HEK293 (cell line): ENCODE measurements around the gene TADA3.

Experiments
- CTCF ChIA-PET: fragments of 350-600 bp; formaldehyde crosslinking; extraction: SDS; loops from one replicate; lab custom pipeline; 2021; ENCODE audit warnings: antibody characterized with exemption; lab: Yijun Ruan, JAX
- POLR2A ChIA-PET: fragments of 300-600 bp; formaldehyde crosslinking; extraction: SDS; loops from one replicate; lab custom pipeline; 2020; ENCODE audit warnings: antibody characterized with exemption, inconsistent platforms; lab: Yijun Ruan, JAX
- H3K27ac ChIP-seq: fragments of 200-500 bp; sonication (Bioruptor generic); 2 replicates; pipeline ENCODE4 v1.5.1; 2014; ENCODE audit warnings: low read depth, low read length, control low read depth, inconsistent platforms; ENCODE audit errors: extremely low read depth
- H3K36me3 ChIP-seq, 2 experiments: fragments of 200-500 bp in 1 of 2; sonication (Bioruptor generic) in 1 of 2; 1 replicate in 1 of 2; 2 replicates in 1 of 2; pipeline ENCODE4 v1.5.1; 2014 to 2017; ENCODE audit warnings: inconsistent platforms in 2 of 2, low read length in 2 of 2; ENCODE audit not compliant: control insufficient read depth in 2 of 2, insufficient read depth in 1 of 2
- H3K4me1 ChIP-seq: fragments of 200-500 bp; sonication (Bioruptor generic); 2 replicates; pipeline ENCODE4 v1.5.1; 2014; ENCODE audit warnings: mild to moderate bottlenecking, low read length, inconsistent platforms; ENCODE audit not compliant: control insufficient read depth, insufficient read depth
- H3K4me3 ChIP-seq: 2 replicates; pipeline ENCODE4 v1.5.1; 2011; ENCODE audit warnings: low read depth, mild to moderate bottlenecking, control low read depth, low read length, moderate library complexity
- H3K9me3 ChIP-seq: fragments of 200-500 bp; sonication (Bioruptor generic); 2 replicates; pipeline ENCODE4 v1.5.1; 2014; ENCODE audit warnings: low read depth, low read length, inconsistent platforms; ENCODE audit not compliant: control insufficient read depth, insufficient read depth
- AEBP2 ChIP-seq: fragments of 450-650 bp; formaldehyde crosslinking; IDR thresholded peaks from 2 replicates; pipeline ENCODE4 v1.5.1; 2016; ENCODE audit warnings: missing biosample characterization, missing genetic modification characterization, borderline replicate concordance
- KLF16 ChIP-seq: fragments of 450-650 bp; formaldehyde crosslinking; IDR thresholded peaks from 2 replicates; pipeline ENCODE4 v1.5.1; 2017; ENCODE audit warnings: missing biosample characterization, missing genetic modification characterization
- MZF1 ChIP-seq: fragments of 450-650 bp; formaldehyde crosslinking; IDR thresholded peaks from 2 replicates; pipeline ENCODE4 v1.5.1; 2017; ENCODE audit warnings: missing biosample characterization, missing genetic modification characterization, borderline replicate concordance
- ZBTB17 ChIP-seq: fragments of 450-650 bp; formaldehyde crosslinking; IDR thresholded peaks from 2 replicates; pipeline ENCODE4 v1.5.1; 2016; ENCODE audit warnings: missing biosample characterization, missing genetic modification characterization
- ZNF10 ChIP-seq: fragments of 450-650 bp; formaldehyde crosslinking; IDR thresholded peaks from 2 replicates; pipeline ENCODE4 v1.5.1; 2017; ENCODE audit warnings: missing biosample characterization, missing genetic modification characterization
- ZNF280C ChIP-seq: fragments of 450-650 bp; formaldehyde crosslinking; IDR thresholded peaks from 2 replicates; pipeline ENCODE4 v1.5.1; 2016; ENCODE audit warnings: missing biosample characterization, missing genetic modification characterization
- ZNF544 ChIP-seq: fragments of 450-650 bp; formaldehyde crosslinking; IDR thresholded peaks from 2 replicates; pipeline ENCODE4 v1.5.0; 2017; ENCODE audit warnings: missing biosample characterization, missing genetic modification characterization
- ZNF600 ChIP-seq: fragments of 450-650 bp; formaldehyde crosslinking; IDR thresholded peaks from 2 replicates; pipeline ENCODE4 v1.5.1; 2016; ENCODE audit warnings: missing biosample characterization, missing genetic modification characterization
- ZNF645 ChIP-seq: fragments of 450-650 bp; formaldehyde crosslinking; IDR thresholded peaks from 2 replicates; pipeline ENCODE4; 2016; ENCODE audit warnings: missing biosample characterization, missing genetic modification characterization
- ZSCAN23 ChIP-seq: fragments of 450-650 bp; formaldehyde crosslinking; IDR thresholded peaks from 2 replicates; pipeline ENCODE4 v1.5.1; 2016; ENCODE audit warnings: missing biosample characterization, missing genetic modification characterization
- TF ChIP-seq, protein P1 (sequence below): fragments of 450-650 bp; formaldehyde crosslinking; IDR thresholded peaks from 2 replicates; pipeline ENCODE4 v1.5.1; 2016; ENCODE audit warnings: missing biosample characterization, missing genetic modification characterization
- TF ChIP-seq, protein P2 (sequence below): fragments of 450-650 bp; formaldehyde crosslinking; conservative IDR thresholded peaks from 2 replicates; pipeline ENCODE4 v1.5.1; 2016; ENCODE audit warnings: low read depth, missing biosample characterization, missing genetic modification characterization

Gene TADA3

DNA sequence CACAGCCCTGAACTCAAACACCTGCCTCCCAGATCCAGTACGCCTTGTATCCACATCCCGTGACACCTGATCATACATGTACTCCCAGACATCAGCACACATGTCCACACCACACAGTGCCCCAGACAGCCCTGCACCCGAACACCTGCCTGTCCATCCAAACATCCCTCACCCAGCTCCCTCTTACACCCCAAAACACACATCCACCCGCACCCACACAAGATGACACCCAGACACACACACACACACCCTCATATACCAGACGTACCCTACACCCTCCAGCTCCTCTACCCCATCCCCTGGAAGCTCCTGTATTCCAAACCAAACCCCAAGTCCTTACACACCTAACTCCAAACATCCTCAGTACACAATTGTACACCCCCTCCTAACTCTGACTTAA lies 23.3 kb downstream of the TADA3 start (continued):
- TF ChIP-seq KLF16 (tag by site-specific recombination) (no peak), ZBTB17 (tag by site-specific recombination) (peak; percentile 13; the same call in 1 of the 2 replicates), ZNF645 (tag by site-specific recombination) (peak; percentile 78; the same call in 1 of the 2 replicates), ZNF544 (tag by site-specific recombination) (no peak), ZSCAN23 (tag by site-specific recombination) (0 out of 2 replicates have a peak, but pooled peaks have one; percentile 21), ZNF600 (tag by site-specific recombination) (peak; percentile 95), AEBP2 (0 out of 2 replicates have a peak, but pooled peaks have one; percentile 50), ZNF280C (tag by site-specific recombination) (no peak)
- TF ChIP-seq, protein P1, sequence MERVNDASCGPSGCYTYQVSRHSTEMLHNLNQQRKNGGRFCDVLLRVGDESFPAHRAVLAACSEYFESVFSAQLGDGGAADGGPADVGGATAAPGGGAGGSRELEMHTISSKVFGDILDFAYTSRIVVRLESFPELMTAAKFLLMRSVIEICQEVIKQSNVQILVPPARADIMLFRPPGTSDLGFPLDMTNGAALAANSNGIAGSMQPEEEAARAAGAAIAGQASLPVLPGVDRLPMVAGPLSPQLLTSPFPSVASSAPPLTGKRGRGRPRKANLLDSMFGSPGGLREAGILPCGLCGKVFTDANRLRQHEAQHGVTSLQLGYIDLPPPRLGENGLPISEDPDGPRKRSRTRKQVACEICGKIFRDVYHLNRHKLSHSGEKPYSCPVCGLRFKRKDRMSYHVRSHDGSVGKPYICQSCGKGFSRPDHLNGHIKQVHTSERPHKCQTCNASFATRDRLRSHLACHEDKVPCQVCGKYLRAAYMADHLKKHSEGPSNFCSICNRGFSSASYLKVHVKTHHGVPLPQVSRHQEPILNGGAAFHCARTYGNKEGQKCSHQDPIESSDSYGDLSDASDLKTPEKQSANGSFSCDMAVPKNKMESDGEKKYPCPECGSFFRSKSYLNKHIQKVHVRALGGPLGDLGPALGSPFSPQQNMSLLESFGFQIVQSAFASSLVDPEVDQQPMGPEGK (tag by site-specific recombination), result 0 out of 2 replicates have a peak, but pooled peaks have one; percentile 31

- 0 out of 2 replicates have a peak, but pooled peaks have one; percentile 19 for TF ChIP-seq ZNF10
- no peak for TF ChIP-seq MZF1 (tag by site-specific recombination)
- TF ChIP-seq, protein P2, sequence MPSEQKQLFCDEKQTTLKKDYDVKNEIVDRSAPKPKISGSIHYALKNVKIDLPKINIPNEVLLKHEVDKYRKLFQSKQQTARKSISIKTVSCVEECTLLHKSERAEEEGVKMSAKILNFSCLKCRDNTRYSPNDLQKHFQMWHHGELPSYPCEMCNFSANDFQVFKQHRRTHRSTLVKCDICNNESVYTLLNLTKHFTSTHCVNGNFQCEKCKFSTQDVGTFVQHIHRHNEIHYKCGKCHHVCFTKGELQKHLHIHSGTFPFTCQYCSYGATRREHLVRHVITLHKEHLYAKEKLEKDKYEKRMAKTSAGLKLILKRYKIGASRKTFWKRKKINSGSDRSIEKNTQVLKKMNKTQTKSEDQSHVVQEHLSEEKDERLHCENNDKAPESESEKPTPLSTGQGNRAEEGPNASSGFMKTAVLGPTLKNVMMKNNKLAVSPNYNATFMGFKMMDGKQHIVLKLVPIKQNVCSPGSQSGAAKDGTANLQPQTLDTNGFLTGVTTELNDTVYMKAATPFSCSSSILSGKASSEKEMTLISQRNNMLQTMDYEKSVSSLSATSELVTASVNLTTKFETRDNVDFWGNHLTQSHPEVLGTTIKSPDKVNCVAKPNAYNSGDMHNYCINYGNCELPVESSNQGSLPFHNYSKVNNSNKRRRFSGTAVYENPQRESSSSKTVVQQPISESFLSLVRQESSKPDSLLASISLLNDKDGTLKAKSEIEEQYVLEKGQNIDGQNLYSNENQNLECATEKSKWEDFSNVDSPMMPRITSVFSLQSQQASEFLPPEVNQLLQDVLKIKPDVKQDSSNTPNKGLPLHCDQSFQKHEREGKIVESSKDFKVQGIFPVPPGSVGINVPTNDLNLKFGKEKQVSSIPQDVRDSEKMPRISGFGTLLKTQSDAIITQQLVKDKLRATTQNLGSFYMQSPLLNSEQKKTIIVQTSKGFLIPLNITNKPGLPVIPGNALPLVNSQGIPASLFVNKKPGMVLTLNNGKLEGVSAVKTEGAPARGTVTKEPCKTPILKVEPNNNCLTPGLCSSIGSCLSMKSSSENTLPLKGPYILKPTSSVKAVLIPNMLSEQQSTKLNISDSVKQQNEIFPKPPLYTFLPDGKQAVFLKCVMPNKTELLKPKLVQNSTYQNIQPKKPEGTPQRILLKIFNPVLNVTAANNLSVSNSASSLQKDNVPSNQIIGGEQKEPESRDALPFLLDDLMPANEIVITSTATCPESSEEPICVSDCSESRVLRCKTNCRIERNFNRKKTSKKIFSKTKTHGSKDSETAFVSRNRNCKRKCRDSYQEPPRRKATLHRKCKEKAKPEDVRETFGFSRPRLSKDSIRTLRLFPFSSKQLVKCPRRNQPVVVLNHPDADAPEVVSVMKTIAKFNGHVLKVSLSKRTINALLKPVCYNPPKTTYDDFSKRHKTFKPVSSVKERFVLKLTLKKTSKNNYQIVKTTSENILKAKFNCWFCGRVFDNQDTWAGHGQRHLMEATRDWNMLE (tag by site-specific recombination), result no peak
- H3K4me3 ChIP-seq, result no peak overlapping the region
- POLR2A ChIA-PET, result interaction anchor here (0.6 to 2.6 kb wide), 2 partner anchors 19 to 20 kb away, joined by 3 to 18 read pairs; partner anchors contain the start of gene OGG1
- H3K4me1 ChIP-seq, result peaks cover 9% of the 10 kb centered on the region
- peak overlapping the region; percentile 76; the same call in 1 of the 2 replicates for H3K27ac ChIP-seq
- CTCF ChIA-PET, result interaction anchor here (0.6 to 0.7 kb wide), 3 partner anchors 13 to 164 kb away, joined by 3 to 5 read pairs (median 3); no protein-coding TSS in a partner anchor
- no peaks in the 10 kb centered on the region for H3K9me3 ChIP-seq
- peaks cover under 1 to 28% of the 10 kb centered on the region in 2 experiments; a peak in 1 of 3 replicates for H3K36me3 ChIP-seq
These were observed 24.0 kb downstream of the TADA3 start for GRCh38 chr3:9768141-9768775.
